NCI-H510A treated with DMSO at 0.1 percent for 48 hours (cell line): ENCODE data around the gene FAM149B1.
"Not testable (repeated sequence)": the region's sequence is repeated elsewhere in the genome, so short reads cannot be mapped to it uniquely, and the experiment has no call there.

Experiments used
- DNase-seq: peaks from one replicate; lab custom pipeline; 2025; lab: John Stamatoyannopoulos, UW

Gene FAM149B1

GRCh38 chr10:73233883-73234282, 66.0 kb downstream of the FAM149B1 start:
- DNase-seq: no peak

DNA sequence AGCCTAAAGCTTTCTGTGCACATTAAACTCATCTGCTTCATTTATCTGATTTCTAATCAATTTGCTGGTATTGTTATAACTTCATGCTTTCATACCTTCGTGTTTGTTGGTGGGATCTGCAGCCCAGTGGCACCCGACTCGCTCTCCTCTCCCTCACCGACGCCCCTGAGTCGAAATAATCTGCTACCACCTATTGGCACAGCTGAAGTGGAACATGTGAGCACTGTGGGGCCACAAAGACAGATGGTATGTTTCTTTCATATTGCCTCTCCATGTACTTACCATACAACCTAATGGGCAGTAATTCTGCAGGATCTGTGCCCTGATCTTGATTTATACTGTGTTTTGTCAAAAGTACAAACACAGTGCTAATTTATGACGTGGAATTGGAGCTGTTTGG, 66.8 kb downstream of the FAM149B1 start:
- no peak for DNase-seq

DNA sequence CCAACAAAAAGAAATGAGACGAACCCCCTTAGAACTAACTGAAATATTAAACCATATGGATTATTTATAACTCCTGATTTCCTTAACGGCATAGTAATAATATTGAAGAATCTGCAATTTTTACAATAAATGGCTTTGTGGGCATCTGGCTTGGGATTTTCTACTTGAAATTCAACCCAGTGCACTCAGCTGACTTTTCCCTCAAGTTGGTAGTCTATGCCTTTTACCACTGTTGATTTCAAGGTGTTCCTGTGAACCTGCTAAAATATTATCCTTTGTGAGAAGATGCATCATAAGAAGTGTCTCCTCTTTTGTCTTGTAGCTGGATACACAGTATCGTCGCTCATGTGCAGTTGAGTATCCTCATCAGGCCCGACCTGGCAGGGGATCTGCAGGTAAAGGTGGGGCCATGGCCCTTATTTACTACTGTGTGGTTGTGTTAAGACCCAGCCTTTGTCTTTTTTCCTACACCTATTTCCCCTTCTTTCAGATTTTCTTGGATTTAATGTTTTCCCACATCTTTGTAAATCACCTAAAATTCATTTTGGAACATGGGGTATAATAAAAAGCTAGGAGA, 71.2 kb downstream of the FAM149B1 start:
- no peak for DNase-seq

DNA sequence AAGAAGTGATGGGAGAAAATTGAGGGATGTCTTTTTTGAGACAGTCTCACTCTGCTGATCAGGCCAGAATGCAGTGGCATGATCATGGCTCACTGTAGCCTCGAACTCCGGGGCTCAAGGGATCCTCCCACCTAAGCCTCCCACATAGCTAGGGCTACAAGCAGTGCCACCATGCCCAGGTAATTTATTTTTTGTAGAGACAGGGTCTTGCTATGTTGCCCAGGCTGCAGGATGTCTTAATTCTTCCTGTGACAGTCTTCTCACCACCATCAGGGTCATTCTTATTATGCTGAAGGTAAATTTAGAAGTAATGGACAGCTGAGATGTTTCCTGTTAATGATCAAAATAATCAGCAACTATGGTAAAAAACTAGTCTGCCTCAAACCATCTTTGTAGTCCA, 72.0 kb downstream of the FAM149B1 start:
- DNase-seq: no peak

DNA sequence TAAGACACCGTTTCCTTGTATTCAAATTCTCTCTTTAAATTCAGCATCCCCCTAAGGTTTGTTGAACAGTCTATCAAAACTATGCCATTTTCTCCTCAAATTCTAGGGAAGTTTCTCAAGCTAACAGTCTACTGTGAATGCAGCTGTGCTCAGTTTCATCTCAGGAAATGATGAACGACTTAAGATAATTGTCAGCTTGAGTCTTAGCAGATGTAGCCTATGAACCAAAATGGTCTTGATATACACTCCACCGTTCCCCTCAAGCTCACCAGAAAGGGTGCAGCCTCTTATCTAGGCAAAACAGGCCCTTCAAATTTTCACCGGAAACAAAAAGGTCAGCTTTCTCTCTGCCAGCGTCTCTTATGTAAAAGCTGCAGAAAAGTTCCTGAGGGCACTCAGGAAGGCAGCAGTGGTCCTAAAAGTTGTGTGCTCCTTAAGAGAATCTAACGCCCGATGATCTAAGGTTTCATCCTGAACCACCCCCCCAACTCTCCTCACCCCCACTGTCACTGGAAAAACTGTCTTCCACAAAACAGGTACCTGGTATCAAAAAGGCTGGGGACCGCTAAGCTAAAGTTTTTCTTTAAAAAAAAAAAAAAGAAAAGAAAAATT, 77.1 kb downstream of the FAM149B1 start:
- DNase-seq: no peak

DNA sequence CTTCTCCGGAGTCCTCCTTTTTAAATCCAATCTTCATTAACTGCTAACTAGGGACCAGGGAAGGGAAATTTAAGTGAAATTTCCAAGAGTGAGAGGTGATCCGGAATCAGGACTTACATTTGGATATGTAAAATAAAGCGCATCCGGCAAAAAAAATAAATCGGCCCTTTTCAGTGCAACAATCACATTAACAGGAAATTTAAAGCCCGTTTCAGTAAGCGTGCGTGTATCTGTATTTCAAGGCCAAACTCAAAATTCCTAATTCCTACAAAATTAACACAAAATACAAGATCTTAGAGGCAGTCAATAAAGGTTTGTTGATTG, 78.4 kb downstream of the FAM149B1 start:
- DNase-seq: no peak

- peak; percentile 87 for DNase-seq
Measured at GRCh38 chr10:73246646-73247508, 79.0 kb downstream of the FAM149B1 start, which contains the start of gene DNAJC9. TSS of gene DNAJC9 (minus strand) at chr10:73247255. CDS start at chr10:73247189, 66 bp downstream.

GRCh38 chr10:73247509-73248258, 79.8 kb downstream of the FAM149B1 start:
- no peak for DNase-seq

- no peak for DNase-seq
Measured at GRCh38 chr10:73248259-73248724, 80.4 kb downstream of the FAM149B1 start.

- DNase-seq: no peak
Measured at GRCh38 chr10:73251683-73252444, 83.9 kb downstream of the FAM149B1 start.

DNA sequence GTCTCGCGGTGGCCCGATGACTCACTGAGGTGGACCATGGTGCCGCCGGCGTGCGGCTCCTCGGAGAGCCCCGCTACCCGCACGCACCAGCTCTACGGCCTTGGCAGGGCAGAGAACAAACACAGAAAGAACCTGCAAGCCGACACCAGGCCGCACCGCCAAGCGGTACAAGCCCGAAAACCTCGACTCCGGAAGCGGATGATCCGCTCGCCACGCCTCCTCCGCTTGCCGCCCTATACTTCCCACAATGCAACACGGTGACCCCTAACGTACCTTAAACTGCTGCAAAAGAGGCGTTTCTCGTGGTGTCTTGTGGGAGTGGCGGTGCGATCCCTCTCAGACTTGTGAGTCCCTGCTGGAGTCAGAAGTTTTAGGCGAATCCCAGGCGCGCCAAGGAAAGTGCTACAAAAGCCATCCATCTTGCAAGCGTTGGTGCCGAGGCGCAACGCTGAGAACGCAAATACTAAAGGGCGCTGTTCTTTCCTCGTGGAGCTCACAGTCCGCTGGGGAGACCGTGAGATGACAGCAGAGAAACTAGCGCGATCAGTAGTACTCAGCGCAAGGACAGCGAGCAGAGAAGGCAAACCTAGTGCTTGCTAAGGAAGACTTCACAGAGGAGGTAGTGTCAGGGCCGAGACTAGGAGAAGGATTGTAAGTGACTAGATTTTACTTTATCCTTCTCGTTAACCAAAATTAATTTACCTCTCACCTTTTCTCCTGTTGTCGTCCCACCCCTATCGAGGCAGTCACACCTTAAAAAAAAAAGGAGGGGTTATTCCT, 84.7 kb downstream of the FAM149B1 start, which contains the start of gene MRPS16:
Gene MRPS16, minus strand, starts transcription at position 200 of the 780 bp plus-strand sequence. Its CDS starts 162 bp downstream, at position 38.
- DNase-seq: peak; percentile 94

- DNase-seq: peak; percentile 40
Measured at GRCh38 chr10:73253225-73253555, 85.3 kb downstream of the FAM149B1 start.

- DNase-seq: not testable (repeated sequence)
Measured at GRCh38 chr10:73258612-73259011, 90.7 kb downstream of the FAM149B1 start.

DNA sequence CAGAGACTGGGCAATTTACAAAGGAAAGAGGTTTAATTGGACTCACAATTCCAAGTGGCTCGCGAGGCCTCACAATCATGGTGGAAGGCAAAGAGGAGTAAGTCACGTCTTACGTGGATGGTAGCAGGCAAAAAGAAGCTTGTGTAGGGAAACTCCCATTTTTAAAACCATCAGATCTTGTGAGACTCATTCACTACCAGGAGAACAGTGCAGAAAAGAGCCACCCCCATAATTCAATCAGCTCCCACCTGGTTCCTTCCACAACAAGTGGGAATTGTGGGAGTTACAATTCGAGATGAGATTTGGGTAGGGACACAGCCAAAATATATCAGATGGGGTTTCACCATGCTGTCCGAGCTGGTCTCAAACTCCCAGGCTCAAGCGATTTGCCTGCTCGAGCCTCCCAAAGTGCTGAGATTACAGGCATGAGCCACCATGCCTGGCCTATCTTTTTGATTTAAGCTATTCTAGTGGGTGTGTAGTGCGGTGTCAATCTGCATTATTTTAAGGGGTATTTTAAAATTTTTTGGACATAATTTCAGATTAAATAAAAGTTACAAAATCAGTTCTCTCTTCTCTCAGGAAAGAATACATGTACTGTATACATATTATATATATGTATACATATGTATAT, 93.6 kb downstream of the FAM149B1 start:
- no peak for DNase-seq

- no peak for DNase-seq
Measured at GRCh38 chr10:73262105-73262730, 94.3 kb downstream of the FAM149B1 start.

- DNase-seq: no peak
Measured at GRCh38 chr10:73262880-73263555, 95.1 kb downstream of the FAM149B1 start.

- peak; percentile 25 for DNase-seq
Measured at GRCh38 chr10:73263693-73264347, 95.9 kb downstream of the FAM149B1 start.

DNA sequence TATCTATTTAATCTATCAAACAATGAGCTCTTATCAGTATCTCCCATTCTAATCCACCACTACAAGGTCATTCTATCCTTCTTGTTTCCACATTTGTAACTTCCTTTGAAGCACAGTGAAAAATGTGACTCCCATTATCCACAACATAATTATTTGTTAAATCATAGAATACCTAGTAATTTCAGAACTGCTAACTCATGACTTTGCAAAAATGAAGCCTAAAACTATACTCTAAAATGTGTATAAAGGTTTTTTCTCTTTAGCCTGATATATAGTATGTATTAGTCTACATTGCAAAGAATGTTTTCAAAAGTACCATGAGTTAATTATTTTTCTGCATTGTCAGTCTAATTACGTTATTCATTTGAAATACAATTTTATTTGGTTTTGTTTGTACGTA, 96.5 kb downstream of the FAM149B1 start:
- no peak for DNase-seq

GRCh38 chr10:73281097-73281496, 113.2 kb downstream of the FAM149B1 start:
- no peak for DNase-seq
